ENCODE results near the gene IQCK.

Gene IQCK

DNA sequence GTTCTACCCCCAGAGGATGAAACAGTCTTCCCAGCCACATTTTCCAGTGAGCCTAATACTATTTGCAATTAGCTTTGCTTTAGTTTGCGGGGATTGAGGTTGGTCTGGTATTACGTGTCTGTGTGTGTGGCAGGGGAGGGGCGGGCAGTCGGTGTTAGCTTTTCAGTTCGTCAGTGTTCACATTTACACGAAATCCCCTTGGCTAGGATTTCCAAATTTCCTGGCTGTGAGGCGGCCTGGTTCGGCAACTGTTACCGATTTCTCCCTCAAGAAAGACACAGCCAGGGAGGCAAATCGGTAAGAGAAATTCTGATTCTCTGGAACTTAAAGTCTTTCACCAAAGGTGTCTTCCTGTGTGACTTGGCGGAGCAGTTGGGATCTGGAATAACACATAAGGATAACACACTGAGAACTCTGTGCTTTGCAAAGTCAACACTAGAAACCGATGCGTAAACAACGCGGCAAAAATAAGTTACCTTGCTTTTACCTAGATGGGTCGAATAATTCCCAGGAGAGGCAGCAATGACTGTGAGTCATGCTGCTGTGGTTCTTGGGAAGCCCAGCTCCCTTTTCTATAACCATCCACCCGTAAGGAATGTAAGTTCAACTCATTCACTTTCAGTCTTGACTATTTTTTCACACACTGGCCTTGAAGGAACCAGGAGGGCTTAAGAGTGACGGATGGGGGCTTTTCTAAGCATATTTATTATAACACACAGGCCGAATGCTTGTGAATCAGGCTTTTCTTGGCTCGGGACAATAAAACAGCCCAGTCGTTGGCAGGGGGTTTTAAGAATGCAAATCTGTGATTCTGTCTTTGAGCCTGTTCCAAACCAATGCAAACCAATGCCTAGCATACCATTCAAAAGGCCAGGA, 142.3 kb downstream of the IQCK start:
- DNase-seq (ENCODE audit: low read depth in 2 of 2): no peak

DNA sequence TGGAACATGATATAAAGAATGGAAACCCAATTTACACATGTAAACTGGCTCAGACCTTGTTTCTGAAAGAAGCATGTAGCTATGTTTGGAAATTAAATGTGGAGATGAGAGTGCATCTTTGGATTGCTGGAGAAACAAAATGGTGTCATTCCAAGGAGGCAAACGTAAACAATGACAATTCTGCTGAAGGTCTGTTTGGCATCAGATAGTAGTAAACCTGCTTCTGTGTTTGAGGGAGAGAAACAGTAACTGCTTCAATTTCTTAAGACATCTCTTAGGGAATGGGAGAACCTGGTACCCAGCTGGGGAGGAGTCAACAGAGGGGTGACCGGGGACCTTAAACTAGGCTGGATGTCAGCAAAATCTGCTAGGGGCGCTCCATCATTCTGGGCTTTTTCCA, 143.1 kb downstream of the IQCK start:
- DNase-seq (ENCODE audit: low read depth in 2 of 2): no peak

- no peak for DNase-seq (ENCODE audit: low read depth in 2 of 2)
Measured at GRCh38 chr16:19861811-19862327, 143.8 kb downstream of the IQCK start.

DNA sequence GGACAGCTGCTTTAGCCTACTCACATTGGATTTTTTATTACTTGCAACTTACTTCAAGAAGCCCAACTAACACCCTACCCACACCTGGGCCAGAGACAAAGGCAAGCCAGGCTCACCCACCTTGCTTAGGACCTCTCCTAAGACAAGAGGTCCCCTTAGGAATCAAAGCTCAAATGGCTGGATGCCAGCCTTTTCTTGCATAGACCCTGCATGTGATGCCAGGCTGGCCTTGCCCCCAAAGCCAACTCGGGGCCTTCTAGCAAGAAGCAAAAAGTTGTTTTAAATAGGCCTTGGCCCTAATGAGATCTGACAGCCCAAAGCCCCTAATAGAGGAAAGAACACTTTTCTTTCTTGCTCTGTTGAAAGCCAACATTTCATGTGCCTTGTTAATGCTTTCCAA, 145.9 kb downstream of the IQCK start:
- DNase-seq (ENCODE audit: low read depth in 2 of 2): no peak

DNA sequence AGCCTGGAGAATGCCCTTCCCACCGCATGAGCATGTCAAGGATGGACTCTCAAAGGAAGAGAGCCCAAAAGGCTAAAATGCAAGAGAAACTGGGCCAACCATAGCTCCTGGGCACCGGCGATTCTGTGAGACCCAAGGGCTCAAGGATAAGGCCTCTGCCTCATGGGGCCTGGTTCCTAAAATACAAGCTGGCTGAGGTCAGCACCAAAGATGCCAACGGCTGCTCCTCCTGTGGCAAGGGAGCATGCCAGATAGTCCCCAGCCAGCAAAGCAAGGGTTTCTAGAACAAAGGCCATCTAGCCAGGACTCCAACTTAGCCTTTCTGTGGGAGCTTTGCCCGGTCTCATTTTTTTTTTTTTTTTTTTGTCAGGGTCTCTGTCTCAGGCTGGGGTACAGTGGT, 146.5 kb downstream of the IQCK start:
- no peak for DNase-seq (ENCODE audit: low read depth in 2 of 2)

GRCh38 chr16:19868421-19868820, 150.3 kb downstream of the IQCK start:
- DNase-seq (ENCODE audit: low read depth in 2 of 2): no peak

DNA sequence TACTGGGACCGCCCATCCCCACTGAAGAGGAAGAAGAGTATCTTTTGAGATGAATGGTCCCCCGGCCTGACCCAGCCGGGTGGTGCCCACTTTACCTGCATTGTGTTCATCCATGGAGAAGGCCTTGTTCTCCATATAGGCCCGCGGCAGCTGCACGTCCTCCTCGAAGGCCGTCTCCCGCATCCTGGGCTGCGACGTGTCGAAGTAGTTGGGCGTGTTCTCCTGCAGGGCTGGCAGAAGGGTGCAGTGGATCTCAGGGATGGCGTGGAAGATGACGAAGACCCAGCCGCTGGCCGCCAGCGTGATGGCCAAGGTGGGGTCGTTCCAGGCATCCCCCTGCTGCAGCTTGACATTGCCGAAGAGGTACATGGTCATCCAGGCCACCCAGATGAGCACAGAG, 153.7 kb downstream of the IQCK start:
- no peak for DNase-seq (ENCODE audit: low read depth in 2 of 2)

DNA sequence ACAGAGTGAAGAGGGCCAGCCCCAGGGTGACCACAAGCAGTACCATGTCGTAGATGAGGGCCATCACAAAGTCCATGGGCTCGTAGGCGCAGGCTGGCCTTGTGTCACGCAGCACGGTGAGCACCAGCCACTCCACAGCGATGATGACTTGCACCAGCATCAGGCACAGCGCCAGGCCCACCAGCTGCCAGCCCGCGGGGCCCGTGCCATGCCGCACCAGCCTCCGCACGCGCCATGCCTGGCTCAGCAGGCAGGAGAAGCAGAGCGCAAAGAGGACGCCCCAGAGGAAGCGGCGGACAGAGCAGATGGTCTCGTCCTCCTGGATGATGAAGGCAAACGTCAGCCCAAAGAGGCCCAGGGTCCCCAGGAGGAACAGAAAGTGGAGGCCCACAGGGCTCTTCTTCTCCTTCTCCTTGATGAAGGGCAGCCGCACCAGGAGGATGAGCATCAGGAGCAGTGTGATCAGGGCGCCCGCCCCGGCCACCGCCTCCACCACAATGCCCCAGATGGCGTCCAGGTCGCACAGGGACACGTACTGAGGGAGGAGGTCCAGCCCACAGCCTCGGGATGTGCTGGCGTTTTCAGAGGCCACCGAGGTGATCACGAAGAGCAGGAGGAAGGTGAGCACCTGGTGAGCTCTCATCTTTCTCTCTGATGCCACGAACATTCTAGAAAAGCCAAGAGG, 154.2 kb downstream of the IQCK start:
- no peak for DNase-seq (ENCODE audit: low read depth in 2 of 2)

DNA sequence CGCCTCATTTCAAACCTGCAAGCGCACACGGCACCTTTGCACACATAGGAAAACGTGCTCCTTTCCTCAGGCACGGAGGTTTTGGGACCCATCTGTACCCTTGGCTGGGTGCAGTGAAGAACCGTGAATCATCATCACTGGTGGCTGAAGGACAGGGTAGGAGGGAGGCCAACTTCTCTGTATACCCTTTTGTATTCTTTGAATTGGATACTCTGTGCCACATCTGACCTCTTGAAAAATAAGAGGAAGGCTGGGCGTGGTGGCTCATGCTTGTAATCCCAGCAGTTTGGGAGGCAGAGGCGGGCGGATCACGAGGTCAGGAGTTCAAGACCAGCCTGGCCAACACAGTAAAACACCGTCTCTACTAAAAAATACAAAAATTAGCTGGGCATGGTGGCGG, 154.9 kb downstream of the IQCK start:
- DNase-seq (ENCODE audit: low read depth in 2 of 2): no peak

- DNase-seq (ENCODE audit: low read depth in 2 of 2): no peak
Measured at GRCh38 chr16:19874026-19874425, 156.0 kb downstream of the IQCK start.

GRCh38 chr16:19874851-19875546, 156.9 kb downstream of the IQCK start:
- DNase-seq (ENCODE audit: low read depth in 2 of 2): no peak

DNA sequence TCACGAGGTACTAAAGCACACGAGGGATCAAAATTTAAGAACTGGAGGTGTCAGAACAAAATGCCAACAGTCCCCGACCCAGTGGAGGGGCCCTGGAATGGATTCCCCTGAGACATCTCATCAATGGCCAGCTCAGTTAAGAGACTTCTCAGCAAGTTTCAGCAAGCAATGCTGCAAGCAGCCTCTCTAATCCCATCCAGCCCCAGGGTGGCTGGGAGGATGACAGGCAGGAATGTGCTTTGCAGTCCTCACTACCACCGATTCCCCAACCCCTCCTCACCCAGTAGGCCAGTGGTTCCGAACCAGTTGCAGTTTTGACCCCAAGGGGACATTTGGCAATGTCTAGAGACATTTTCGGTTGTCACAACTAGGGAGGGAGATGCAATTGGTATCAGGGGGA, 157.8 kb downstream of the IQCK start:
- no peak for DNase-seq (ENCODE audit: low read depth in 2 of 2)

GRCh38 chr16:19876501-19877059, 158.5 kb downstream of the IQCK start:
- no peak for DNase-seq (ENCODE audit: low read depth in 2 of 2)

DNA sequence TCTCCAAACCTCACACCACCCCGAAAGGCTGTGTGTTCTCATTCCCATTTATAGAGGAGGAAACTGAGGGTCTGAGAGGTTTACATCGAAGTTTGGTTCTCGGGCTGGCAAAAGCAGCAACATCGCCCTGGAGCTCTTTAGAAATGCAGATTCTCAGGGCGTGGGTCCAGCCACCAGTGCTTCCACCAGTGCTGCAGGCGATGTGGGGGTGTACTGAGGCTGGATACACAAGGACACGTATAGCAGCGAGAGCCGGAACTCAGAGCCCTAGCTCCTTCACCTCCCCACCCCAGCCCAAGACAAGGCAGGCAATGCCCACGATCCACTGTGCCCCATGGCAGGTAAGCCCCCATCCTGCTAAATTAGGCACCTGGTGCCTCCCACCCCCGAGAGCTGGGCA, 160.7 kb downstream of the IQCK start:
- no peak for DNase-seq (ENCODE audit: low read depth in 2 of 2)

- DNase-seq (ENCODE audit: low read depth in 2 of 2): no peak
Measured at GRCh38 chr16:19879241-19879792, 161.2 kb downstream of the IQCK start.

DNA sequence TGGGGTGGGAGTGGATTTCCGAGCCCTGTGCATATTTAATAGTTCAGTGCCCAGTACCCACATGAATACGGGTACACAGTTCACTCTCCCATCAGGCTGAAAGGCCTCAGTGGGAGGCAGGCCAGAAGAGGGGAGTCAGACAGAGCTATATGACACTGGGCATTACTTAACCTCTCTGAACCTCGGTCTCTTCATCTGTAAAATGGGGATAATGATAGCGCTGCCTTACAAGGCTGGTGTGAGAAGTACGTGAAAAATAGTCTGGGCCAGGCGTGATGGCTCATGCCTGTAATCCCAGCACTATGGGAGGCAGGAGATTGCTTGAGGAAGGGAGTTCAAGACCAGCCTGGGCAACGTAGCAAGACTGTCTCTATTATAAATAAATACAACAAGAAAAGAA, 163.0 kb downstream of the IQCK start:
- DNase-seq (ENCODE audit: low read depth in 2 of 2): no peak

DNA sequence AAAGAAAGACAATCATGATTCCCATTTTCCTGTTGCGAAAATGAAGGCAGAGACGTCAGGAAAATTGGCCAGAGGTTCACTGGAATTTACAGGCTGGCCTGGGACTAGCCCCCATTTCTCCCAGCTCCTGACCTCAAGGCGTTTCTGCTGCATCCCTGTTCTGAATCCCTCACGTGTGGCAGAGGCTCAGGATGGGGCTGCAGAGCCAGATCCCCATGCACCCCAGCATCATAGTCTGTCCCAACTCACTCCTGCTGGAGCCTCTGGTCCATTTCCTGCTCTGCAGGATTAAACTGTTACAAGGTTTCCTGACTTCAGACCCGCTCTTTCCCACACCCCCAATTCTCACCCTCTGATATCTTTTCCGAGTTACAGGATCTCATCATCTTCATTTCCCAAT, 163.7 kb downstream of the IQCK start:
- no peak for DNase-seq (ENCODE audit: low read depth in 2 of 2)

GRCh38 chr16:19882186-19882585, 164.1 kb downstream of the IQCK start:
- no peak for DNase-seq (ENCODE audit: low read depth in 2 of 2)

DNA sequence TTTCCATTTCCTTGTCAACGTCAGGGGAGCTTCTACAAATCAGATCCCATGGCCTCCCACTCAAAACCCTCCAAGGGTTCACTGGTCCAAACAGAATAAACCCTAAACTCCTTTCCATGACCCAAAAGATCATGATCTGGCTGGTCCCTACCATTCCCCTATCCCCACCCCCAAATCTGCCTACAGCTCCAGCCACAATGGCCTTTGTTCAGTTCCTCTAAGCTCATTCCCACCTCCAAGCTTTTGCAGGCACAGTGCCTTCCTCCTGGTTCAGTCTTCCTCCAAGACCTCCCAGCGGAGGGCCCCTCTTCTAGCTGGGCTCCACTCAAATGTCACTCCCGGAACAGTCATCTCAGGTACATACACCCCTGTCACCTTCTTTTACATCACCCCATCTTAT, 164.6 kb downstream of the IQCK start:
- no peak for DNase-seq (ENCODE audit: low read depth in 2 of 2)

GRCh38 chr16:19883296-19883965, 165.4 kb downstream of the IQCK start:
- no peak for DNase-seq (ENCODE audit: low read depth in 2 of 2)

DNA sequence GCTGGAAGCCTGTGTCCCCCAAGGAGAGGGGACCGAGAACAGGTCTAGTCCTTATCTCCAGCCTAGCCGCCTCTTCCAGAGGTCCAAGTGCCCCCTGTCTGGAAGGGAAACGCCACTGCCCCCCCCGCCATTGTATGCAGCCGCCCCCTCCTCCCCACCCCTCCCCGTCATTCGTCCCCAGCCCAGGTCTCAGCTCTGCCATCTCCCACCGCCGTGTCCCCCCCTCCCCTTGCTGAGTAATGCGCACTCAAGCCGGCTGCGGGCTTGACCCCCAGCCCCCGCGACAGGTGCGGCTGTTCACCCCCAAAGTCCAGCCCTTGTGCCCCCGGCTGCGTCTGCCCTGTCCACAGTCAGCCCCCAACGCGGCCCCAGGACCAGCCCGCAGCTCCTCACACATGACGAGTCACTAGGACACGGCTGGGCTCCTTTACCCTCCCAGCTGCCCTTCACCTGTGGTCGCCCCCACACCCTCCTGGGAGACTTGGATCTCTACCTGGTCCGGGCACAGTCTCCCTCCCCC, 166.0 kb downstream of the IQCK start:
- DNase-seq (ENCODE audit: low read depth in 2 of 2): no peak

All from activated CD8-positive, alpha-beta memory T cell treated with anti-CD3 and anti-CD28 coated beads for 4 hours (primary cell).